PC-3 (cell line): ENCODE data around the gene KHNYN.

Experiments
- CTCF ChIP-seq: fragments of 300-600 bp; sonication (generic); conservative IDR thresholded peaks from 2 replicates; pipeline ENCODE4 v1.5.1; 2017; ENCODE audit warnings: antibody characterized with exemption, low read depth, mild to moderate bottlenecking, low read length
- EZH2 ChIP-seq: fragments of 300-600 bp; sonication (generic); IDR thresholded peaks from one replicate; pipeline ENCODE4 v1.6.1; 2017; ENCODE audit warnings: antibody characterized with exemption, mild to moderate bottlenecking, low read length; ENCODE audit not compliant: unreplicated experiment
- EZH2phosphoT487 ChIP-seq: fragments of 300-600 bp; sonication (generic); IDR thresholded peaks from 2 replicates; pipeline ENCODE4 v1.6.1; 2018; ENCODE audit warnings: mild to moderate bottlenecking, antibody characterized with exemption, low read length, borderline replicate concordance

DNA sequence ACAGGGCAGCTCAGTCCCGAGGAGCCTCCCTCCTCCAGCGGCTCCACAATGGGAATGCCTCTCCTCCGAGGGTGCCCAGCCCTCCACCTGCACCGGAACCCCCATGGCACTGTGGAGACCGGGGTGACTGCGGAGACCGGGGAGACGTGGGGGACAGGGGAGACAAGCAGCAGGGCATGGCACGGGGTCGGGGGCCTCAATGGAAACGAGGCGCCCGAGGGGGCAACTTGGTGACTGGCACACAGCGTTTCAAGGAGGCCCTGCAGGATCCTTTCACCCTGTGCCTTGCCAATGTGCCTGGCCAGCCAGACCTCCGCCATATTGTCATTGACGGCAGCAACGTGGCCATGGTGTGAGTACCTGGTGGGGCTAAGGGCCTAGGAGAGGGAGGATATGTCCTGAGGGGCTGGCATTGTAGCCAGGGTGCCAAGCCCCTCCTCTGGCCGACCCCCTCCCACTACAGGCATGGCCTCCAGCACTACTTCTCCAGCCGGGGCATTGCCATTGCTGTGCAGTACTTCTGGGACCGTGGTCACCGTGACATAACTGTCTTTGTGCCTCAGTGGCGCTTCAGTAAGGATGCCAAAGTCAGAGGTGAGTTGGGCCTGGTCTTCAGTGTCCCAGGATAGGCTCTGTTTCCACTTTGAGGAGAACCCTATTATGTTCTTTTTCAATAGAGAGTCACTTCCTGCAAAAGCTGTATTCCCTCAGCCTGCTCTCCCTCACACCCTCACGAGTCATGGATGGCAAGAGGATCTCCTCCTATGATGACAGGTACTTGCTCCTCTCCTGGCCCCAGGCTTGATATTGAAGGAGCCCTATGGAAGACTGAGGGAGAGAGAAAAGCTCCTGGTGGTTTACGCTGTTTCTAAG, 2.7 kb downstream of the KHNYN start:
- TF ChIP-seq CTCF (no peak), EZH2 (no peak), EZH2phosphoT487 (no peak)
